Breast epithelium (tissue), 3 donors: ENCODE data around the gene RASD2.

ENCODE experiments used
- CTCF ChIP-seq, 3 donors: fragments of 450-650 bp; IDR thresholded peaks; one replicate each; pipeline ENCODE4 v1.5.1; 2016 to 2017; ENCODE audit warnings: antibody characterized with exemption in 3 of 3, mild to moderate bottlenecking in 3 of 3, moderate library complexity in 3 of 3
- POLR2A ChIP-seq: fragments of 450-650 bp; IDR thresholded peaks from one replicate; pipeline ENCODE4 v1.6.1; 2016; ENCODE audit warnings: antibody characterized with exemption, mild to moderate bottlenecking, moderate library complexity

- TF ChIP-seq CTCF (IDR thresholded peaks at IDR 0.05) (no peak), POLR2A (no peak)
Measured at GRCh38 chr22:35518811-35519210, 21.8 kb upstream of the RASD2 start.
